Fibroblast of the conjunctiva (primary cell): ENCODE results near the gene UCN.

ENCODE experiments used
- DNase-seq: peaks from one replicate; pipeline ENCODE4 v3.0.0-alpha.2; 2010; ENCODE audit warnings: low read depth

The UCN gene

DNA sequence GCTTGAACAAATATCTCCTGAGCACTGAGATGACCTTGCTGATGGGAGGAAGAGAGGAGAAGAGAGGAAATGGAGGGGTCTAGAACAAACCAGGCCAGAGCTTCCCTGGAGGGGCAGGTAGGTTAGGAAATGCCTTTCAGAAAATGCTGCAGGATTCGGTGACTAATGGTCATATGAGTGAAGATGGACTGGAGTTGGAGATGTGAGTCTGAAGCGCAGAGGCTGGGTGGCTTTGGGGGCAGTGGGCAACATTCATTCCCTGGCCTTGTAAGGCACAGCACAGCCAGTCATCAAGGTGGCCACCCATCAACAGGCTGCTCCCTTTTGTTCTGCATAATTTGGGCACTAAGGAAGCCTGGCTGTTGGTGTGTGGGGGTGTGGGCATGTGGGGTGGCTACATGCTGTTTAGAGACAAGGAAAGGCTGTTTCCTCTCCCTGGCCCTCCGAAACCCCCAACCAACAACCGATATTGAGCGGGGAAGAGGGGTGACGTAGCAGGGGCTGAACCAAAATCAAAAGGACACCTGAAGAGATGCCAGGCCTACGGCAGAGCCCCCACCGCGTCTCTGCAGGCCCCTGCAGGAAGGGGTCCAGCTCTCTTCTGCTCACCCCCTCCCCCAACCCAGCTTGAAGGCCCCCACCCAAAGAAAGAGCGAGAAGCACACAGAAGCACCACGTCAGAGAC, 46.9 kb downstream of the UCN start:
- no peak for DNase-seq

DNA sequence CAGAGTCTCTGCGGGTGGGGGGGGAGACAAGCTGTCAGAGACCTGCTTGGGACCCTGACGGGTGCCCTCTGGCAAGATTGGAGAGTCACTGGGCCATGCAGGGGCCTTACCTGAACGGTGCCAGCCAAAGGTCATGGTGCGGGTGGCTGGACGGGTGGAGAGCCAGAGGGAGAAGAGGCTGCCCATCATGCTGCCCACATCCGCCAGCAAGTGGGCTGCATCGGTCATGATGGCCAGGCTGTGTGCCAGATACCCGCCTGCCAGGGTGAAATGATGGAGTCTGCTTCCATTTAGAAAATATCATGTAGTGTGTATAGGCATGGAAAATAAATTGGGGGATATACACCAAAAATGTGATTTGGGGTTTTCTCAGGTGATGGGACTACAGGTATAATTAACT, 50.2 kb downstream of the UCN start:
- no peak for DNase-seq
